B cell (primary cell): ENCODE measurements around the gene OR4D2. TPM values are rescaled to one million over a fixed set of nuclear protein-coding genes. Genes with fewer than 3 reads are reported as not detected.

Source experiments
- ATAC-seq: fragments of 200-7000 bp; cut with Tn5 transposase; one replicate; pipeline ENCODE4 v1.10.0; 2021; ENCODE audit warnings: low read depth, mild to moderate bottlenecking, moderate number of reproducible peaks, moderate library complexity
- CTCF ChIA-PET: fragments of 350-600 bp; sonication (Branson Sonifier 250); formaldehyde crosslinking; loops from one replicate; lab custom pipeline; 2021; ENCODE audit warnings: antibody characterized with exemption, inconsistent platforms; lab: Charles Lee
- POLR2A ChIA-PET: fragments of 350-600 bp; sonication (Branson Sonifier 250); formaldehyde crosslinking; loops from one replicate; lab custom pipeline; 2021; ENCODE audit warnings: antibody characterized with exemption; lab: Charles Lee
- DNase-seq: peaks from one replicate; pipeline ENCODE4 v3.0.0; 2013
- H2AFZ ChIP-seq: 2 replicates; pipeline ENCODE4 v1.6.1; 2012; ENCODE audit warnings: mild to moderate bottlenecking, low read depth, low read length; ENCODE audit not compliant: insufficient read depth, poor library complexity, severe bottlenecking
- H3K27ac ChIP-seq, 2 donors: 1 replicate in 1 of 2; 2 replicates in 1 of 2; pipeline ENCODE4 v1.5.1; 2012 to 2013; ENCODE audit warnings: low read length in 2 of 2, mild to moderate bottlenecking in 2 of 2, moderate library complexity in 1 of 2
- H3K27me3 ChIP-seq, 4 experiments: fragments of 200-600 bp in 1 of 4; sonication (generic) in 1 of 4; replicated peaks in 1 of 4; 1 replicate in 2 of 4; 2 replicates in 2 of 4; pipeline versions ENCODE4 v1.6.1 to v1.7.0; 2013 to 2016; ENCODE audit warnings: low read length in 3 of 4, mild to moderate bottlenecking in 2 of 4, mixed read lengths in 1 of 4, moderate library complexity in 1 of 4; ENCODE audit not compliant: insufficient read depth in 4 of 4, control insufficient read depth in 3 of 4; ENCODE audit errors: control extremely low read depth in 1 of 4
- H3K36me3 ChIP-seq, 2 experiments: replicated peaks in 1 of 2; 1 replicate in 1 of 2; 2 replicates in 1 of 2; pipeline versions ENCODE4 v1.6.1 to v1.7.1; 2013; ENCODE audit warnings: low read length in 1 of 2; ENCODE audit not compliant: insufficient read depth in 2 of 2, control insufficient read depth in 1 of 2; ENCODE audit errors: control extremely low read depth in 1 of 2, extremely low read depth in 1 of 2
- H3K4me1 ChIP-seq, 2 donors: fragments of 200-600 bp in 1 of 2; sonication (generic) in 1 of 2; 1 replicate in 1 of 2; 2 replicates in 1 of 2; pipeline versions ENCODE4 v1.5.1 to v1.6.1; 2013 to 2017; ENCODE audit warnings: low read length in 2 of 2; ENCODE audit not compliant: control insufficient read depth in 2 of 2, insufficient read depth in 2 of 2
- H3K4me2 ChIP-seq: replicated peaks from 2 replicates; pipeline ENCODE3; 2012; ENCODE audit warnings: mild to moderate bottlenecking, low read depth, low read length; ENCODE audit not compliant: poor library complexity, severe bottlenecking
- H3K4me3 ChIP-seq, 5 experiments: fragments of 200-600 bp in 1 of 5; sonication (generic) in 1 of 5; 1 replicate in 3 of 5; 2 replicates in 2 of 5; pipeline versions ENCODE4 v1.5.1 to v1.7.0; 2011 to 2016; ENCODE audit warnings: low read length in 4 of 5, mild to moderate bottlenecking in 4 of 5, low read depth in 2 of 5, control low read depth in 1 of 5, moderate library complexity in 1 of 5; ENCODE audit not compliant: insufficient read depth in 1 of 5; ENCODE audit errors: control extremely low read depth in 1 of 5, extremely low read depth in 1 of 5
- H3K79me2 ChIP-seq: fragments of 200-600 bp; sonication (generic); one replicate; pipeline ENCODE4 v1.6.0; 2016; ENCODE audit warnings: low read length; ENCODE audit not compliant: control insufficient read depth, insufficient read depth
- H3K9ac ChIP-seq: fragments of 200-600 bp; sonication (generic); 2 replicates; pipeline ENCODE4 v1.6.1; 2017; ENCODE audit warnings: mild to moderate bottlenecking, low read length, moderate library complexity
- H3K9me3 ChIP-seq, 3 donors: one replicate each; pipeline versions ENCODE4 v1.6.1 to v1.7.1; 2013; ENCODE audit warnings: low read length in 2 of 3; ENCODE audit not compliant: control insufficient read depth in 2 of 3, insufficient read depth in 1 of 3; ENCODE audit errors: control extremely low read depth in 1 of 3
- H4K20me1 ChIP-seq: 2 replicates; pipeline ENCODE4 v1.6.0; 2012; ENCODE audit warnings: mild to moderate bottlenecking, low read length; ENCODE audit not compliant: insufficient read depth, control insufficient read depth, poor library complexity, severe bottlenecking
- H3K27ac Mint-ChIP-seq: one replicate; pipeline ENCODE4 v1.8.0; 2021; ENCODE audit warnings: mixed read lengths
- H3K27me3 Mint-ChIP-seq: one replicate; pipeline ENCODE4 v1.8.0; 2021; ENCODE audit warnings: mixed read lengths
- H3K4me1 Mint-ChIP-seq: one replicate; pipeline ENCODE4 v1.8.0; 2021; ENCODE audit warnings: mixed read lengths
- H3K4me3 Mint-ChIP-seq: one replicate; pipeline ENCODE4 v1.8.0; 2021; ENCODE audit warnings: mixed read lengths
- H3K9me3 Mint-ChIP-seq: one replicate; pipeline ENCODE4 v1.8.0; 2022; ENCODE audit warnings: mixed read lengths; ENCODE audit not compliant: insufficient read depth
- CTCF ChIP-seq: fragments of 200-600 bp; IDR thresholded peaks from one replicate; pipeline ENCODE4 v1.8.0; 2022; ENCODE audit warnings: antibody characterized with exemption, mild to moderate bottlenecking
- EZH2 ChIP-seq: IDR thresholded peaks from 2 replicates; pipeline ENCODE4 v1.6.1; 2012; ENCODE audit warnings: borderline replicate concordance, low read depth, mild to moderate bottlenecking, moderate library complexity, low read length; ENCODE audit not compliant: insufficient read depth, poor library complexity, severe bottlenecking
- WGBS: methylation state at CpG from one replicate; pipeline ENCODE4 v1.1.5; 2013; ENCODE audit warnings: missing lambda C conversion rate; ENCODE audit not compliant: insufficient coverage; 5-methylcytosine and 5-hydroxymethylcytosine counted together
- intact Hi-C: fragments of 100-400 bp; cut with micrococcal nuclease; formaldehyde crosslinking; loops from one replicate; pipeline ENCODE4 v1.10.0; 2022
- polyA plus RNA-seq: library from polyadenylated mRNA; depleted of rRNA; stranded (reverse); fragments of >200 nt; gene quantifications from 2 replicates; pipeline ENCODE4 v1.2.3, GENCODE V29; 2012
- total RNA-seq, 2 donors: library from RNA; stranded (reverse); fragments of 120-200 nt in 1 of 2; gene quantifications; 1 replicate in 1 of 2; 2 replicates in 1 of 2; pipeline versions ENCODE4 v1.2.3 to v1.2.4, GENCODE V29; 2013 to 2022

OR4D2 gene
- total and polyA plus RNA-seq, 2 donors (not counting 1 experiment from before 2014, with no cell fraction given): not detected

- H3K9me3 ChIP-seq: no peaks in the 10 kb centered on the region
- no peak for DNase-seq
- H3K27me3 ChIP-seq: peaks cover 0 to 2% (median 0%) of the 10 kb centered on the region in 4 experiments
- H3K9ac ChIP-seq: no peak overlapping the region
- no peak overlapping the region for H3K4me3 Mint-ChIP-seq
- no peak for TF ChIP-seq EZH2
- TF ChIP-seq CTCF: no peak
- H2AFZ ChIP-seq: no peak overlapping the region
- H3K4me3 ChIP-seq: no peak overlapping the region
- intact Hi-C loops: no loop called here
- WGBS: 88% methylated on average over 7 of the region's 7 CpGs
- no peaks in the 10 kb centered on the region for H3K79me2 ChIP-seq
- H3K27ac Mint-ChIP-seq: no peak overlapping the region
- H3K4me2 ChIP-seq: no peak overlapping the region
- peaks cover 0 to 5% of the 10 kb centered on the region in 2 donors for H3K4me1 ChIP-seq
- no peak overlapping the region for H3K27ac ChIP-seq
- POLR2A ChIA-PET: no interaction called here
- H3K4me1 Mint-ChIP-seq: peaks cover 3% of the 10 kb centered on the region
- H3K9me3 Mint-ChIP-seq: no peaks in the 10 kb centered on the region
- CTCF ChIA-PET: interaction anchor here (1.4 to 4.6 kb wide), 3 partner anchors 8 to 47 kb away, joined by 4 to 29 read pairs (median 6); no protein-coding TSS in a partner anchor
- peaks cover 18% of the 10 kb centered on the region for H3K27me3 Mint-ChIP-seq
- peaks cover 0 to under 1% of the 10 kb centered on the region in 2 experiments for H3K36me3 ChIP-seq
- no peak for ATAC-seq
- H4K20me1 ChIP-seq: no peaks in the 10 kb centered on the region
Observed at GRCh38 chr17:58202859-58203258, 36.1 kb downstream of the OR4D2 start.

- ChIA-PET CTCF (no interaction called here), POLR2A (no interaction called here)
- intact Hi-C loops: no loop called here
- H3K36me3 ChIP-seq: peaks cover 0 to 3% of the 10 kb centered on the region in 2 experiments
- H3K4me1 Mint-ChIP-seq: peaks cover 3% of the 10 kb centered on the region
- H3K27ac ChIP-seq: no peak overlapping the region
- 100% methylated on average over 3 of the region's 5 CpGs for WGBS
- peaks cover 0 to 5% of the 10 kb centered on the region in 2 donors for H3K4me1 ChIP-seq
- no peak overlapping the region for H3K27ac Mint-ChIP-seq
- H3K79me2 ChIP-seq: no peaks in the 10 kb centered on the region
- no peak overlapping the region for H3K4me3 ChIP-seq
- DNase-seq: no peak
- no peak for ATAC-seq
- H3K9ac ChIP-seq: no peak overlapping the region
- H4K20me1 ChIP-seq: no peaks in the 10 kb centered on the region
- no peak for TF ChIP-seq EZH2
- no peak for TF ChIP-seq CTCF
- H3K4me2 ChIP-seq: no peak overlapping the region
- peaks cover 3% of the 10 kb centered on the region for H3K27me3 Mint-ChIP-seq
- H3K9me3 ChIP-seq: no peaks in the 10 kb centered on the region
- H3K27me3 ChIP-seq: no peaks in the 10 kb centered on the region
- no peak overlapping the region for H3K4me3 Mint-ChIP-seq
- H3K9me3 Mint-ChIP-seq: no peaks in the 10 kb centered on the region
- no peak overlapping the region for H2AFZ ChIP-seq
Observed at GRCh38 chr17:58204796-58205195, 38.0 kb downstream of the OR4D2 start.
